HG03571 (cell line): Measurements from ENCODE around the gene EYS.
"Not testable (repeated sequence)": the region's sequence is repeated elsewhere in the genome, so short reads cannot be mapped to it uniquely, and the experiment has no call there.

Experiments
- ATAC-seq: cut with Tn5 transposase; IDR thresholded peaks from one replicate; pipeline ENCODE4 v1.9.1; 2021; ENCODE audit not compliant: unreplicated experiment

Gene EYS

GRCh38 chr6:64257586-64257985, 1449.4 kb downstream of the EYS start:
- no peak for ATAC-seq

- no peak for ATAC-seq
Measured at GRCh38 chr6:64256483-64256882, 1450.5 kb downstream of the EYS start.

GRCh38 chr6:64255000-64255399, 1452.0 kb downstream of the EYS start:
- no peak for ATAC-seq

- no peak for ATAC-seq
Measured at GRCh38 chr6:64254558-64254957, 1452.5 kb downstream of the EYS start.

- no peak for ATAC-seq
Measured at GRCh38 chr6:64252256-64252655, 1454.8 kb downstream of the EYS start.

- no peak for ATAC-seq
Measured at GRCh38 chr6:64250126-64250525, 1456.9 kb downstream of the EYS start.

- no peak for ATAC-seq
Measured at GRCh38 chr6:64249115-64249514, 1457.9 kb downstream of the EYS start.

- ATAC-seq, result no peak
Measured at GRCh38 chr6:64243618-64244017, 1463.4 kb downstream of the EYS start.

GRCh38 chr6:64238908-64239307, 1468.1 kb downstream of the EYS start:
- not testable (repeated sequence) for ATAC-seq

- ATAC-seq, result no peak
Measured at GRCh38 chr6:64238071-64238470, 1469.0 kb downstream of the EYS start.

- ATAC-seq, result no peak
Measured at GRCh38 chr6:64233746-64234145, 1473.3 kb downstream of the EYS start.

- no peak for ATAC-seq
Measured at GRCh38 chr6:64231928-64232327, 1475.1 kb downstream of the EYS start.

- no peak for ATAC-seq
Measured at GRCh38 chr6:64230530-64230929, 1476.5 kb downstream of the EYS start.

GRCh38 chr6:64227863-64228262, 1479.2 kb downstream of the EYS start:
- no peak for ATAC-seq

GRCh38 chr6:64225503-64225902, 1481.5 kb downstream of the EYS start:
- ATAC-seq, result no peak

- no peak for ATAC-seq
Measured at GRCh38 chr6:64224819-64225218, 1482.2 kb downstream of the EYS start.

GRCh38 chr6:64221776-64222175, 1485.2 kb downstream of the EYS start:
- ATAC-seq, result no peak

- no peak for ATAC-seq
Measured at GRCh38 chr6:64220801-64221200, 1486.2 kb downstream of the EYS start.

GRCh38 chr6:64217721-64218620, 1489.1 kb downstream of the EYS start:
- no peak for ATAC-seq

GRCh38 chr6:64214373-64214772, 1492.7 kb downstream of the EYS start:
- no peak for ATAC-seq

- ATAC-seq, result no peak
Measured at GRCh38 chr6:64213697-64214096, 1493.3 kb downstream of the EYS start.

- no peak for ATAC-seq
Measured at GRCh38 chr6:64197246-64197645, 1509.8 kb downstream of the EYS start.

- ATAC-seq, result no peak
Measured at GRCh38 chr6:64186592-64186991, 1520.4 kb downstream of the EYS start.
